H9 (cell line): ENCODE measurements around the gene KATNB1. TPM values are rescaled to one million over a fixed set of nuclear protein-coding genes. Genes with fewer than 3 reads are reported as not detected.

ENCODE experiments used
- DNase-seq: peaks from one replicate; pipeline ENCODE4 v3.0.0-alpha.2; 2017
- H2AFZ ChIP-seq: one replicate; pipeline ENCODE4 v1.6.1; 2013; ENCODE audit warnings: mild to moderate bottlenecking, low read length, control low read depth, moderate library complexity
- H2AK5ac ChIP-seq: 2 replicates; pipeline ENCODE4 v1.6.1; 2013; ENCODE audit warnings: low read length, control low read depth, mixed read lengths; ENCODE audit not compliant: insufficient read length
- H2BK120ac ChIP-seq: one replicate; pipeline ENCODE4 v1.6.1; 2013; ENCODE audit warnings: low read depth, mild to moderate bottlenecking, low read length, control low read depth, inconsistent platforms; ENCODE audit not compliant: poor library complexity, severe bottlenecking
- H2BK12ac ChIP-seq: 2 replicates; pipeline ENCODE4 v1.6.1; 2013; ENCODE audit warnings: low read length, control low read depth, mixed read lengths, low read depth; ENCODE audit not compliant: insufficient read length
- H2BK15ac ChIP-seq: 2 replicates; pipeline ENCODE4 v1.6.1; 2013; ENCODE audit warnings: low read depth, low read length, control low read depth
- H2BK20ac ChIP-seq: one replicate; pipeline ENCODE4 v1.6.1; 2013; ENCODE audit warnings: low read depth, mild to moderate bottlenecking, low read length, control low read depth, inconsistent platforms; ENCODE audit not compliant: poor library complexity, severe bottlenecking
- H2BK5ac ChIP-seq: 2 replicates; pipeline ENCODE4 v1.6.1; 2013; ENCODE audit warnings: low read length, control low read depth, mixed read lengths; ENCODE audit not compliant: insufficient read length
- H3K14ac ChIP-seq: 2 replicates; pipeline ENCODE4 v1.6.1; 2013; ENCODE audit warnings: low read length, control low read depth; ENCODE audit not compliant: insufficient read depth
- H3K18ac ChIP-seq: 2 replicates; pipeline ENCODE4 v1.6.1; 2013; ENCODE audit warnings: low read depth, mild to moderate bottlenecking, mixed read lengths, low read length, control low read depth; ENCODE audit not compliant: insufficient read length
- H3K23ac ChIP-seq: 2 replicates; pipeline ENCODE4 v1.6.1; 2013; ENCODE audit warnings: low read length, control low read depth, mixed read lengths, low read depth; ENCODE audit not compliant: insufficient read length
- H3K23me2 ChIP-seq: 2 replicates; pipeline ENCODE4 v1.6.1; 2013; ENCODE audit warnings: low read depth, mild to moderate bottlenecking, mixed read lengths, low read length, control low read depth; ENCODE audit not compliant: insufficient read length, poor library complexity, severe bottlenecking
- H3K27ac ChIP-seq: 2 replicates; pipeline ENCODE4 v1.5.1; 2013; ENCODE audit warnings: low read length, control low read depth, mixed read lengths, low read depth; ENCODE audit not compliant: insufficient read length
- H3K27me3 ChIP-seq: 2 replicates; pipeline ENCODE4 v1.6.1; 2013; ENCODE audit warnings: low read length, control low read depth, inconsistent platforms; ENCODE audit not compliant: insufficient read depth
- H3K4ac ChIP-seq: 2 replicates; pipeline ENCODE4 v1.6.1; 2013; ENCODE audit warnings: low read depth, mild to moderate bottlenecking, control low read depth, inconsistent platforms, low read length, moderate library complexity
- H3K4me1 ChIP-seq: 2 replicates; pipeline ENCODE4 v1.6.1; 2013; ENCODE audit warnings: low read length, control low read depth, inconsistent platforms; ENCODE audit not compliant: insufficient read depth
- H3K4me2 ChIP-seq: 2 replicates; pipeline ENCODE4 v1.6.1; 2013; ENCODE audit warnings: low read length, control low read depth, mixed read lengths; ENCODE audit not compliant: insufficient read length, insufficient read depth
- H3K56ac ChIP-seq: 2 replicates; pipeline ENCODE4 v1.6.1; 2013; ENCODE audit warnings: low read depth, mild to moderate bottlenecking, mixed read lengths, low read length, control low read depth; ENCODE audit not compliant: insufficient read length
- H3K79me1 ChIP-seq: 2 replicates; pipeline ENCODE4 v1.6.1; 2013; ENCODE audit warnings: low read depth, mild to moderate bottlenecking, moderate library complexity, low read length, control low read depth, inconsistent platforms; ENCODE audit not compliant: insufficient read depth, poor library complexity, severe bottlenecking
- H3K79me2 ChIP-seq: 2 replicates; pipeline ENCODE4 v1.6.1; 2013; ENCODE audit warnings: low read length, control low read depth, inconsistent platforms; ENCODE audit not compliant: insufficient read depth
- H3K9ac ChIP-seq: 2 replicates; pipeline ENCODE4 v1.6.1; 2013; ENCODE audit warnings: low read length, control low read depth, mixed read lengths; ENCODE audit not compliant: insufficient read length; ENCODE audit errors: extremely low read depth
- H3K9me3 ChIP-seq: one replicate; pipeline ENCODE4 v1.6.1; 2013; ENCODE audit warnings: low read depth, low read length, inconsistent platforms; ENCODE audit not compliant: control insufficient read depth
- H3T11ph ChIP-seq: one replicate; pipeline ENCODE4 v1.6.1; 2013; ENCODE audit warnings: mild to moderate bottlenecking, low read length, control low read depth, inconsistent platforms
- H4K20me1 ChIP-seq: one replicate; pipeline ENCODE4 v1.6.1; 2013; ENCODE audit not compliant: control insufficient read depth, insufficient read length, insufficient read depth
- H4K5ac ChIP-seq: 2 replicates; pipeline ENCODE4 v1.6.1; 2013; ENCODE audit warnings: low read depth, mild to moderate bottlenecking, mixed read lengths, low read length, control low read depth; ENCODE audit not compliant: insufficient read length
- H4K8ac ChIP-seq: replicated peaks from 2 replicates; pipeline ENCODE4 v1.6.1; 2013; ENCODE audit warnings: low read length, control low read depth, mixed read lengths, low read depth; ENCODE audit not compliant: insufficient read length
- H4K91ac ChIP-seq: 2 replicates; pipeline ENCODE4 v1.6.1; 2013; ENCODE audit warnings: low read depth, mild to moderate bottlenecking, moderate library complexity, mixed read lengths, low read length, control low read depth; ENCODE audit not compliant: insufficient read length
- H3K27ac Mint-ChIP-seq, 3 experiments: 2 replicates in 2 of 3; 3 replicates in 1 of 3; pipeline ENCODE4 v1.8.0; 2020 to 2021; ENCODE audit warnings: mixed read lengths in 3 of 3, mild to moderate bottlenecking in 1 of 3, moderate library complexity in 1 of 3
- H3K27me3 Mint-ChIP-seq: 2 replicates; pipeline ENCODE4 v1.8.0; 2021; ENCODE audit warnings: low read depth, mild to moderate bottlenecking, moderate library complexity, mixed read lengths
- H3K36me3 Mint-ChIP-seq, 3 experiments: 2 replicates in 2 of 3; 3 replicates in 1 of 3; pipeline ENCODE4 v1.8.0; 2020 to 2021; ENCODE audit warnings: low read depth in 3 of 3, mixed read lengths in 3 of 3; ENCODE audit not compliant: insufficient read depth in 1 of 3
- H3K4me1 Mint-ChIP-seq, 2 experiments: 2 replicates each; pipeline ENCODE4 v1.8.0; 2020; ENCODE audit warnings: mixed read lengths in 2 of 2
- H3K4me3 Mint-ChIP-seq, 2 experiments: 2 replicates in 1 of 2; 3 replicates in 1 of 2; pipeline ENCODE4 v1.8.0; 2020 to 2021; ENCODE audit warnings: mild to moderate bottlenecking in 2 of 2, mixed read lengths in 2 of 2, moderate library complexity in 1 of 2
- H3K9me3 Mint-ChIP-seq, 2 experiments: 2 replicates in 1 of 2; 3 replicates in 1 of 2; pipeline ENCODE4 v1.8.0; 2020; ENCODE audit warnings: mild to moderate bottlenecking in 2 of 2, mixed read lengths in 2 of 2, moderate library complexity in 1 of 2
- WGBS: extraction: QIAGEN DNeasy Blood & Tissue Kit; methylation state at CpG from one replicate; pipeline ENCODE4 v1.1.7; 2013; ENCODE audit warnings: missing lambda C conversion rate, low lambda C conversion rate, mixed read lengths; ENCODE audit not compliant: insufficient read length; ENCODE audit errors: extremely low coverage; 5-methylcytosine and 5-hydroxymethylcytosine counted together
- total RNA-seq: library from RNA; stranded (reverse); gene quantifications from 2 replicates; pipeline ENCODE4 v1.2.1, GENCODE V29; 2021
- TF ChIP-seq, protein P1 (sequence below): fragments of 200-600 bp; sonication (generic); conservative IDR thresholded peaks from 3 replicates; pipeline ENCODE4 v1.8.0; 2021; ENCODE audit warnings: antibody characterized with exemption, mild to moderate bottlenecking

KATNB1 gene
- total RNA-seq, 1 experiment from 2014 or later = 29.9 TPM

- Histone ChIP-seq H2BK12ac (no peak overlapping the region), H4K8ac (no peak overlapping the region), H2BK120ac (no peak overlapping the region), H3K23me2 (no peaks in the 10 kb centered on the region), H3K79me2 (no peaks in the 10 kb centered on the region), H3K18ac (no peak overlapping the region), H3K23ac (no peak overlapping the region), H3K27ac (no peak overlapping the region), H4K91ac (no peak overlapping the region), H2BK15ac (no peak overlapping the region), H3K27me3 (no peaks in the 10 kb centered on the region), H3K4ac (no peak overlapping the region), H4K5ac (no peak overlapping the region), H3K79me1 (no peaks in the 10 kb centered on the region), H3K14ac (no peak overlapping the region), H3K9me3 (no peaks in the 10 kb centered on the region), H3K4me2 (no peak overlapping the region), H2AFZ (no peak overlapping the region), H4K20me1 (no peaks in the 10 kb centered on the region), H3K4me1 (peaks cover 6% of the 10 kb centered on the region; the same call in 1 of the 2 replicates), H2BK5ac (no peak overlapping the region), H2AK5ac (no peak overlapping the region), H3K56ac (no peak overlapping the region), H3K9ac (no peak overlapping the region), H2BK20ac (no peak overlapping the region), H3T11ph (no peak overlapping the region)
- H3K36me3 Mint-ChIP-seq = no peaks in the 10 kb centered on the region
- H3K4me3 Mint-ChIP-seq = no peak overlapping the region
- H3K9me3 Mint-ChIP-seq = no peaks in the 10 kb centered on the region; a peak in 2 of 5 replicates
- H3K27ac Mint-ChIP-seq = no peak overlapping the region
- H3K27me3 Mint-ChIP-seq = peaks cover 12% of the 10 kb centered on the region
- H3K4me1 Mint-ChIP-seq = peaks cover 20 to 30% of the 10 kb centered on the region in 2 experiments
- TF ChIP-seq, protein P1, sequence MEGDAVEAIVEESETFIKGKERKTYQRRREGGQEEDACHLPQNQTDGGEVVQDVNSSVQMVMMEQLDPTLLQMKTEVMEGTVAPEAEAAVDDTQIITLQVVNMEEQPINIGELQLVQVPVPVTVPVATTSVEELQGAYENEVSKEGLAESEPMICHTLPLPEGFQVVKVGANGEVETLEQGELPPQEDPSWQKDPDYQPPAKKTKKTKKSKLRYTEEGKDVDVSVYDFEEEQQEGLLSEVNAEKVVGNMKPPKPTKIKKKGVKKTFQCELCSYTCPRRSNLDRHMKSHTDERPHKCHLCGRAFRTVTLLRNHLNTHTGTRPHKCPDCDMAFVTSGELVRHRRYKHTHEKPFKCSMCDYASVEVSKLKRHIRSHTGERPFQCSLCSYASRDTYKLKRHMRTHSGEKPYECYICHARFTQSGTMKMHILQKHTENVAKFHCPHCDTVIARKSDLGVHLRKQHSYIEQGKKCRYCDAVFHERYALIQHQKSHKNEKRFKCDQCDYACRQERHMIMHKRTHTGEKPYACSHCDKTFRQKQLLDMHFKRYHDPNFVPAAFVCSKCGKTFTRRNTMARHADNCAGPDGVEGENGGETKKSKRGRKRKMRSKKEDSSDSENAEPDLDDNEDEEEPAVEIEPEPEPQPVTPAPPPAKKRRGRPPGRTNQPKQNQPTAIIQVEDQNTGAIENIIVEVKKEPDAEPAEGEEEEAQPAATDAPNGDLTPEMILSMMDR = no peak
- WGBS = no CpG with 5 or more reads among the region's 11 CpGs
- DNase-seq = no peak
These were observed 38.2 kb downstream of the KATNB1 start for GRCh38 chr16:57773655-57774295.
